ENCODE measurements around the gene BAHCC1.

GRCh38 chr17:81511804-81512561 is 116.7 kb downstream of the BAHCC1 start:
- TF ChIP-seq CTCF (IDR thresholded peaks at IDR 0.05; ENCODE audit: low read length) (no peak), EZH2 (IDR thresholded peaks at IDR 0.05; ENCODE audit: borderline replicate concordance, low read length) (no peak)

Data from OCI-LY1 (cell line).